ENCODE results near the gene FOXN1.

Gene FOXN1

GRCh38 chr17:28547623-28548416, 41.7 kb downstream of the FOXN1 start:
- TF ChIP-seq, protein P1, sequence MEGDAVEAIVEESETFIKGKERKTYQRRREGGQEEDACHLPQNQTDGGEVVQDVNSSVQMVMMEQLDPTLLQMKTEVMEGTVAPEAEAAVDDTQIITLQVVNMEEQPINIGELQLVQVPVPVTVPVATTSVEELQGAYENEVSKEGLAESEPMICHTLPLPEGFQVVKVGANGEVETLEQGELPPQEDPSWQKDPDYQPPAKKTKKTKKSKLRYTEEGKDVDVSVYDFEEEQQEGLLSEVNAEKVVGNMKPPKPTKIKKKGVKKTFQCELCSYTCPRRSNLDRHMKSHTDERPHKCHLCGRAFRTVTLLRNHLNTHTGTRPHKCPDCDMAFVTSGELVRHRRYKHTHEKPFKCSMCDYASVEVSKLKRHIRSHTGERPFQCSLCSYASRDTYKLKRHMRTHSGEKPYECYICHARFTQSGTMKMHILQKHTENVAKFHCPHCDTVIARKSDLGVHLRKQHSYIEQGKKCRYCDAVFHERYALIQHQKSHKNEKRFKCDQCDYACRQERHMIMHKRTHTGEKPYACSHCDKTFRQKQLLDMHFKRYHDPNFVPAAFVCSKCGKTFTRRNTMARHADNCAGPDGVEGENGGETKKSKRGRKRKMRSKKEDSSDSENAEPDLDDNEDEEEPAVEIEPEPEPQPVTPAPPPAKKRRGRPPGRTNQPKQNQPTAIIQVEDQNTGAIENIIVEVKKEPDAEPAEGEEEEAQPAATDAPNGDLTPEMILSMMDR (IDR thresholded peaks at IDR 0.05; ENCODE audit: low read depth, low read length, missing control alignments) = peak; percentile 98
- H3K4me3 ChIP-seq (replicated peaks; ENCODE audit: low read depth, low read length) = no peak overlapping the region
- DNase-seq (ENCODE audit: extremely low read depth, low read depth) = peak; percentile 31

DNA sequence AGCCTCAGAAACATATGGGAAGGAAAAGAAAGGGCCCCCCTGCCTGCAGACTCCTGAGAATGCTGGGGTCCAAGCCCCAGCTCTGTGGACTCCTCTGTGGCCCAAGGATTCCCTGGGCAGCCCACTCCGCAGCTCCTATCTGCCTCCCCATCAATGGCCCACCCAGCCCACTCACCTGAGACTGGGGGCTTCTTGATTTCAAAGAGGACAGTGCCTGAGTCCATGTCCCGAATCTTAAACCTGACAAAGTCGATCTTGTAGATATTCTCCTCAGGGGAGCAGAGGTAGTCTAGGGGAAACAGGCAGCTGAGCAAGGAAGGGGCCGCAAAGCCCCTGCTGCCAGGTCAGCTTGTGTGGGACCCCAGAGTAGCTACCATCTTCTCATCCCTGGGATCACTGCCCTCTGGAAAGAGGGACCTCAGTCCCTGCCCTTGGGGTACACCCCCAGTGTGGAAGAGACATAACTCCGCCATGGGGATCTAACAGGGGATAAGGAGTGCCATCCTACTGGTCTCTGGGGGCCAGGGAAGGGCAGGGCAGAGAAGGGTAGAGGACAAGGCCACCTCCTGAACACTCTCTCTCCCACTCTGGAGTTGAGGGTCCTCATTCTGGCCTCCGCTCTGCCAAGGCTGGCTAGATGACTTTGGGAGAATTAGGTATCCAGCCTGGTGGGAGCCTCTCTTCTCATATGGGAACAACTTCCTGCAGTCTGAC, 42.4 kb downstream of the FOXN1 start:
- no peak for DNase-seq (ENCODE audit: extremely low read depth, low read depth)
- no peak overlapping the region for H3K4me3 ChIP-seq (replicated peaks; ENCODE audit: low read depth, low read length)
- TF ChIP-seq, protein P1 (IDR thresholded peaks at IDR 0.05; ENCODE audit: low read depth, low read length, missing control alignments) = no peak

- no peak for DNase-seq (ENCODE audit: extremely low read depth, low read depth)
- TF ChIP-seq, protein P1 (IDR thresholded peaks at IDR 0.05; ENCODE audit: low read depth, low read length, missing control alignments) = no peak
- H3K4me3 ChIP-seq (replicated peaks; ENCODE audit: low read depth, low read length) = no peak overlapping the region
These were observed 43.3 kb downstream of the FOXN1 start for GRCh38 chr17:28549236-28550132.

GRCh38 chr17:28550858-28551257, 44.7 kb downstream of the FOXN1 start:
- TF ChIP-seq, protein P1 (IDR thresholded peaks at IDR 0.05; ENCODE audit: low read depth, low read length, missing control alignments) = no peak
- H3K4me3 ChIP-seq (replicated peaks; ENCODE audit: low read depth, low read length) = no peak overlapping the region
- no peak for DNase-seq (ENCODE audit: extremely low read depth, low read depth)

GRCh38 chr17:28551421-28552175, 45.5 kb downstream of the FOXN1 start:
- DNase-seq (ENCODE audit: extremely low read depth, low read depth) = no peak
- TF ChIP-seq, protein P1 (IDR thresholded peaks at IDR 0.05; ENCODE audit: low read depth, low read length, missing control alignments) = no peak
- H3K4me3 ChIP-seq (replicated peaks; ENCODE audit: low read depth, low read length) = peak overlapping the region; percentile 63
